Measurements from ENCODE around the gene AUTS2. TPM values are rescaled to one million over a fixed set of nuclear protein-coding genes. Genes with fewer than 3 reads are reported as not detected.

AUTS2 gene
- total and polyA plus RNA-seq, 10 donors = 6.1 to 54.8 (median 29.1) TPM

- DNase-seq = no peak
- WGBS, 5 donors = 82 to 95% (median 91%) methylated on average over 7 to 8 of the region's 8 CpGs
- Histone ChIP-seq H3K27me3 (replicated peaks in 1 of 7) (no peaks in the 10 kb centered on the region), H3K27ac (no peak overlapping the region), H3K4me3 (no peak overlapping the region), H3K4me1 (no peaks in the 10 kb centered on the region), H3K36me3 (peaks cover 0 to 10% (median 0%) of the 10 kb centered on the region in 6 donors), H3K9me3 (no peaks in the 10 kb centered on the region)
- TF ChIP-seq POLR2AphosphoS5 (IDR thresholded peaks at IDR 0.05) (no peak), POLR2A (IDR thresholded peaks at IDR 0.05) (no peak), CTCF (IDR thresholded peaks at IDR 0.05 in 8 of 11, conservative IDR thresholded peaks at IDR 0.05 in 3 of 11) (no peak)
- intact Hi-C loops (cut with DNase I; ENCODE audit: low total_unique reads) = no loop called here
Observed at GRCh38 chr7:70523249-70523988, 925.1 kb downstream of the AUTS2 start.

GRCh38 chr7:70523989-70524351, 925.7 kb downstream of the AUTS2 start:
- Histone ChIP-seq H3K27me3 (replicated peaks in 1 of 7) (no peaks in the 10 kb centered on the region), H3K4me3 (no peak overlapping the region), H3K9me3 (no peaks in the 10 kb centered on the region), H3K4me1 (no peaks in the 10 kb centered on the region), H3K27ac (no peak overlapping the region), H3K36me3 (peaks cover 0 to 10% (median 0%) of the 10 kb centered on the region in 6 donors)
- no peak for TF ChIP-seq POLR2AphosphoS5 (IDR thresholded peaks at IDR 0.05)
- TF ChIP-seq CTCF (IDR thresholded peaks at IDR 0.05 in 8 of 11, conservative IDR thresholded peaks at IDR 0.05 in 3 of 11) = no peak
- no peak for DNase-seq
- 92 to 99% (median 94%) methylated on average over 2 of the region's 2 CpGs for WGBS, 5 donors
- intact Hi-C loops (cut with DNase I; ENCODE audit: low total_unique reads) = no loop called here

GRCh38 chr7:70525991-70526390, 927.7 kb downstream of the AUTS2 start:
- Histone ChIP-seq H3K9me3 (no peaks in the 10 kb centered on the region), H3K4me3 (no peak overlapping the region), H3K4me1 (no peaks in the 10 kb centered on the region), H3K36me3 (peaks cover 0 to 10% (median 0%) of the 10 kb centered on the region in 6 donors), H3K27ac (no peak overlapping the region), H3K27me3 (replicated peaks in 1 of 7) (no peaks in the 10 kb centered on the region)
- DNase-seq = no peak
- TF ChIP-seq POLR2A (IDR thresholded peaks at IDR 0.05) (no peak), CTCF (IDR thresholded peaks at IDR 0.05 in 8 of 11, conservative IDR thresholded peaks at IDR 0.05 in 3 of 11) (no peak), POLR2AphosphoS5 (IDR thresholded peaks at IDR 0.05) (no peak)
- intact Hi-C loops (cut with DNase I; ENCODE audit: low total_unique reads) = no loop called here
- 69 to 96% (median 86%) methylated on average over 5 of the region's 5 CpGs for WGBS, 5 donors

GRCh38 chr7:70527520-70528115, 929.3 kb downstream of the AUTS2 start:
- 65 to 74% (median 67%) methylated on average over 3 of the region's 3 CpGs for WGBS, 5 donors
- Histone ChIP-seq H3K9me3 (peaks cover 0 to 4% (median 0%) of the 10 kb centered on the region in 8 donors), H3K4me1 (no peaks in the 10 kb centered on the region), H3K27ac (no peak overlapping the region), H3K4me3 (no peak overlapping the region), H3K36me3 (peaks cover 0 to 10% (median 0%) of the 10 kb centered on the region in 6 donors), H3K27me3 (replicated peaks in 1 of 7) (no peaks in the 10 kb centered on the region)
- TF ChIP-seq POLR2AphosphoS5 (IDR thresholded peaks at IDR 0.05) (no peak), CTCF (IDR thresholded peaks at IDR 0.05 in 8 of 11, conservative IDR thresholded peaks at IDR 0.05 in 3 of 11) (no peak), POLR2A (IDR thresholded peaks at IDR 0.05) (no peak)
- DNase-seq = no peak
- intact Hi-C loops (cut with DNase I; ENCODE audit: low total_unique reads) = no loop called here

All from spleen (tissue), 11 donors.